ENCODE data around the gene MAGI2.

- TF ChIP-seq CTCF (IDR thresholded peaks at IDR 0.05) (no peak), POLR2A (IDR thresholded peaks at IDR 0.05) (no peak)
Observed at GRCh38 chr7:78396210-78396609, 1057.3 kb downstream of the MAGI2 start.
